ENCODE data around the gene PIF1. TPM values are rescaled to one million over a fixed set of nuclear protein-coding genes. Genes with fewer than 3 reads are reported as not detected.

The PIF1 gene
- total RNA-seq, 4 donors from 2014 or later: 0.17 to 0.26 TPM; not detected in 2

DNA sequence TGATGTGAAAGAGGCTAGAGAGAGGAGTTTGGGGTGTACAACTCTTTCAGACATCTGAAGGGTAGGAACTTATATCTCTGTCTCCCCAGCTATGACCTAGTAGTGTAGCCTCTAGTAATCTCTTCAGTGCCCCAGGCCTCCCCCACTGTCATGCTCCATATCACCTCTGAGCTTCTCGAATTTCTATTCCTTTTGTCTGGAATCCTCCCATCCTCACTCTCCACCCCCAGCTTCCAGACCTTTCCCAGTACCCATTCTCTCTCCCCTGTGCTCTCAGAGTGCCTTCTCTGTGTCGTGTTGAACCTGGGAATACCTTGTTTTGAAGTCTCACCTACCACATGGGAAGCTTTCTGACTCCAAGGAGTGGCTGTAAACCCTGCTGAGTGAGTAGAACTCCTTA, 46.4 kb downstream of the PIF1 start:
- Histone ChIP-seq H3K27ac (no peak overlapping the region), H3K27me3 (peaks cover 8 to 11% (median 9%) of the 10 kb centered on the region in 3 donors), H3K4me1 (peaks cover 0 to 3% of the 10 kb centered on the region in 2 donors), H3K9me3 (no peaks in the 10 kb centered on the region), H3K4me3 (no peak overlapping the region), H3K36me3 (no peaks in the 10 kb centered on the region)
- in situ Hi-C loops (cut with MboI; ENCODE audit: low sequenced_read_pairs in 4 of 4): no loop called here
- intact Hi-C loops (cut with DNase I; ENCODE audit: low total_unique reads): no loop called here
- TF ChIP-seq, protein P1, sequence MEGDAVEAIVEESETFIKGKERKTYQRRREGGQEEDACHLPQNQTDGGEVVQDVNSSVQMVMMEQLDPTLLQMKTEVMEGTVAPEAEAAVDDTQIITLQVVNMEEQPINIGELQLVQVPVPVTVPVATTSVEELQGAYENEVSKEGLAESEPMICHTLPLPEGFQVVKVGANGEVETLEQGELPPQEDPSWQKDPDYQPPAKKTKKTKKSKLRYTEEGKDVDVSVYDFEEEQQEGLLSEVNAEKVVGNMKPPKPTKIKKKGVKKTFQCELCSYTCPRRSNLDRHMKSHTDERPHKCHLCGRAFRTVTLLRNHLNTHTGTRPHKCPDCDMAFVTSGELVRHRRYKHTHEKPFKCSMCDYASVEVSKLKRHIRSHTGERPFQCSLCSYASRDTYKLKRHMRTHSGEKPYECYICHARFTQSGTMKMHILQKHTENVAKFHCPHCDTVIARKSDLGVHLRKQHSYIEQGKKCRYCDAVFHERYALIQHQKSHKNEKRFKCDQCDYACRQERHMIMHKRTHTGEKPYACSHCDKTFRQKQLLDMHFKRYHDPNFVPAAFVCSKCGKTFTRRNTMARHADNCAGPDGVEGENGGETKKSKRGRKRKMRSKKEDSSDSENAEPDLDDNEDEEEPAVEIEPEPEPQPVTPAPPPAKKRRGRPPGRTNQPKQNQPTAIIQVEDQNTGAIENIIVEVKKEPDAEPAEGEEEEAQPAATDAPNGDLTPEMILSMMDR (IDR thresholded peaks at IDR 0.05 in 4 of 5, conservative IDR thresholded peaks at IDR 0.05 in 1 of 5): no peak
- TF ChIP-seq POLR2A (IDR thresholded peaks at IDR 0.05): no peak
- ATAC-seq (no peak), DNase-seq (no peak)

DNA sequence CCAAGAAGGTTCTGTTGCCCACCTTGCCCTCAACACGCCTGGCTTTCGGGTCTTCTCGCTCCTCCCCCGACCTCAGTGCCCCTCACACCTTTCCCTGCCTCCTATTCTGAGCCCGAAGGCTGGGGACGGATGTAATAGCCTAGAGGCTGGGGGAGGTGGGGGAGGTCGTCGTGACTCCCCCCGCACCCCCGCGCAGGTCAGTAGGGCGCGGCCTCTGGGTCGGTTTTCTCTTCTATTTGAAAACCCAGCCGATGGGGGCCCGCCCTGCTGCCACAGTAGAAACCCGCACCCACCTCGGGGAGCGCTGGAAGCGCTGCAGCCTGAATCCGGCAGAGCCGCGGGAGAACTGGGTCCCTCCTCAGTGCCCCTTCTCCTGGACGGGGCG, 49.1 kb downstream of the PIF1 start:
- intact Hi-C loops (cut with DNase I; ENCODE audit: low total_unique reads): no loop called here
- Histone ChIP-seq H3K27me3 (peaks cover 8 to 13% (median 9%) of the 10 kb centered on the region in 3 donors), H3K9me3 (no peaks in the 10 kb centered on the region), H3K4me3 (peak overlapping the region in 3 of 4 donors; percentile 52 to 67 (median 58)), H3K27ac (peak overlapping the region in 3 of 4 donors; percentile 56 to 78 (median 70)), H3K4me1 (peaks cover 0 to 3% of the 10 kb centered on the region in 2 donors), H3K36me3 (no peaks in the 10 kb centered on the region)
- in situ Hi-C loops (cut with MboI; ENCODE audit: low sequenced_read_pairs in 4 of 4): no loop called here
- DNase-seq (no peak), ATAC-seq (no peak)
- TF ChIP-seq POLR2A (IDR thresholded peaks at IDR 0.05): no peak
- TF ChIP-seq, protein P1 (IDR thresholded peaks at IDR 0.05 in 4 of 5, conservative IDR thresholded peaks at IDR 0.05 in 1 of 5): no peak

DNA sequence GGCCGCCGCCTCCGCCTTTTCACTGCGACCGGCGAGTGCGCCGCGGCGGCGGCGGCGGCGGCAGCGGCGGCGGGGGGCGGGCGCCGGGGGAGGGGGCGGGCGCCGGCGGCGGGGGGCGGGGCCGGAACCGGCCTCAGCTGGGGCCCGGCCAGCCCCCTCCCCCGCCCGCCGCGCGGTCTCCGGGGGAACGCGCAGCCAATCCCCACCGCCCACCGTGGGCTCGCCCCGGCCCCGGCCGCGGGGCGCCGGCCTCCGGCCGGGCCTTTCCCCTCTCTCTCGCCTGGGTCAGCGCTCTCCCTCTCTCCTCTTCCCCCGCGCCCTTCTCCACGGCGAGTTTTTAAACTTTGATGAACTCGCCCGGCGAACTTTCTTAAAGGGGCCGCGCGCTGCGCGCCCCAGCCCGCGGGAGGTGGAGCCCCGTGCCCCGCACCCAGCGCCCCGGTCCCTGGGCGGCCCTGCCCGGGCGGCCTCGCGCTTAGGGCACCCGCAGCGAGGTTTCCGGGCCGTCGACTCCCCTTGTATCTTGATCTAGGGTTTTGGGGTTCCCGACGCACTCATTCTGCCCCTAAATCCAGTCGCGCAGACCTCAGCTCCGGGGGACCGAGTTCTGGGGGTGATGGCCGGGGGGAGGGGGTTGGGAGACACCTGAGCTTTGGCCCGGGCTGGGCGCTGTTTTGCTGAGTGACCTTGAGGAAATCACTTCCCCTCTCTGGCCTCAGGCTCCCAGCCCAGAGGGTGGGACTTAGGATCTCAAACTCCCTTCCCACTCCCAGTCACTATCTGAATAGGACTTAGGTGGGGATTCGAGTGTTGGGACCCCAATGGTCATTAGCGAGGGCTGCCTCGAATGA, 49.7 kb downstream of the PIF1 start, which contains the start of gene RBPMS2:
Gene RBPMS2, minus strand, starts transcription at position 39 of the 851 bp plus-strand sequence. CDS start 270 bp downstream, outside the sequence.
- H3K9me3 ChIP-seq: no peaks in the 10 kb centered on the region
- ATAC-seq (peak; percentile 49 to 60), DNase-seq (no peak)
- peaks cover 8 to 13% (median 9%) of the 10 kb centered on the region in 3 donors for H3K27me3 ChIP-seq
- intact Hi-C loops (cut with DNase I; ENCODE audit: low total_unique reads) (no loop called here), in situ Hi-C loops (cut with MboI; ENCODE audit: low sequenced_read_pairs in 4 of 4) (no loop called here)
- H3K36me3 ChIP-seq: no peaks in the 10 kb centered on the region
- peak within 1 kb of the TSS; percentile 52 to 67 (median 60) for H3K4me3 ChIP-seq
- peaks cover 0 to 3% of the 10 kb centered on the region in 2 donors for H3K4me1 ChIP-seq
- H3K27ac ChIP-seq: peak within 1 kb of the TSS; percentile 52 to 78 (median 63)
- TF ChIP-seq POLR2A (IDR thresholded peaks at IDR 0.05): no peak
- TF ChIP-seq, protein P1 (IDR thresholded peaks at IDR 0.05 in 4 of 5, conservative IDR thresholded peaks at IDR 0.05 in 1 of 5): no peak

DNA sequence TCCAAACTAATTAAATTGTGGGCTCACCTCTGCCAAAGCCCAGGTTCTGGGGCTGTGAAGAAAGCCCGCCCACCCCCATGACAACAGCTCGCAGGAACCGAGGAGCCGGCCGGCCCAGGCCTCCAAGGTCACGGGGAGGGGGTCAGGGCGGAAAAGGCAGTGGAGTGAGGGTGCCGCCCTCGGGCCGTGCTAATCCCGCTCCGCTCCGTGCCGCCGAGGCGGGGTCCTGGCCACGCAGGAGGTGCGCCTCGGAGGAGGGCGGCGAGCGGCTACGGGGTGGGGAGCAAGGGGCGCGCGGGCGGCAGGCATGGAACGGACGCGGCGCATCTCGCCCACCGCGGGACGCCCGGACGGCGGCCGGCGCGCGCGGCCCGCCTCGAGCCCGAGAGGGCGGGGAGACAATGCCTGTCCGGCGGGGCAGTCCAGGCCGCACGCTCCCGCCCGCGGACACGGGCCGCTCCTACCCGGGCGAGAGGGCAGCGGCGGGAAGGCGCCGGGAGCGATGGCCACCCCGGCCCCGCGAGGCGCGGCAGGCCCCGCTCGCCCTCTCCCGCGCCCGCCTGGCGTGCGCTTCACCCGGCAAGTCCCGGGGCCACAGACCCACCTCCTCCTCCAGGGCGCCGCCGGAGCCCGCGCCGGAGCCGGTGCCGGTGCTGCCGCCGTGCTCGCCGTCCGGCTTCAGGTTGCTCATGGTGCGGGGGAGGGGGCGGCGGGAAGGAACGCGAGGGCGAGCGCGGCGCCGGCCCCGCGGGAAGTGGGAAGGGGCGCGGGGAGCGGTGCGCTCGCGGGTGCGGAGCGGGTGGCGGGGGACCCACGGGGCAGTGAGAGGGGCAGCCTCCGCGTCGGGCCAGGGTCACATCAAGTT, 50.6 kb downstream of the PIF1 start:
- Histone ChIP-seq H3K4me1 (peaks cover 0 to 3% of the 10 kb centered on the region in 2 donors), H3K9me3 (no peaks in the 10 kb centered on the region), H3K27ac (peak overlapping the region; percentile 34 to 64 (median 51)), H3K4me3 (peak overlapping the region; percentile 47 to 66 (median 60)), H3K36me3 (no peaks in the 10 kb centered on the region), H3K27me3 (peaks cover 8 to 13% (median 9%) of the 10 kb centered on the region in 3 donors)
- ATAC-seq (peak; percentile 36 to 42), DNase-seq (no peak)
- in situ Hi-C loops (cut with MboI; ENCODE audit: low sequenced_read_pairs in 4 of 4) (no loop called here), intact Hi-C loops (cut with DNase I; ENCODE audit: low total_unique reads) (no loop called here)
- TF ChIP-seq, protein P1 (IDR thresholded peaks at IDR 0.05 in 4 of 5, conservative IDR thresholded peaks at IDR 0.05 in 1 of 5): no peak
- TF ChIP-seq POLR2A (IDR thresholded peaks at IDR 0.05): no peak
